Activated CD8-positive, alpha-beta T cell treated with anti-CD3 and anti-CD28 coated beads for 36 hours (primary cell): ENCODE results near the gene PALM2AKAP2. TPM values are rescaled to one million over a fixed set of nuclear protein-coding genes. Genes with fewer than 3 reads are reported as not detected.

Source experiments
- ATAC-seq: fragments of 200-7000 bp; cut with Tn5 transposase; one replicate; pipeline ENCODE4 v1.10.0; 2021; ENCODE audit warnings: mild to moderate bottlenecking, moderate library complexity
- CTCF ChIA-PET: fragments of 350-600 bp; sonication (Branson Sonifier 250); formaldehyde crosslinking; loops from one replicate; lab custom pipeline; 2021; ENCODE audit warnings: antibody characterized with exemption; lab: Charles Lee
- POLR2A ChIA-PET: fragments of 350-600 bp; sonication (Branson Sonifier 250); formaldehyde crosslinking; loops from one replicate; lab custom pipeline; 2021; ENCODE audit warnings: antibody characterized with exemption; lab: Charles Lee
- DNase-seq: peaks from one replicate; pipeline ENCODE4 v3.0.0-alpha.2; 2020
- H3K27ac Mint-ChIP-seq: one replicate; pipeline ENCODE4 v1.8.0; 2021; ENCODE audit warnings: mild to moderate bottlenecking, mixed read lengths
- H3K27me3 Mint-ChIP-seq: one replicate; pipeline ENCODE4 v1.8.0; 2021; ENCODE audit warnings: mixed read lengths
- H3K36me3 Mint-ChIP-seq: one replicate; pipeline ENCODE4 v1.8.0; 2021; ENCODE audit warnings: low read depth, mixed read lengths
- H3K4me1 Mint-ChIP-seq: one replicate; pipeline ENCODE4 v1.8.0; 2021; ENCODE audit warnings: low read depth, mixed read lengths
- H3K4me3 Mint-ChIP-seq: one replicate; pipeline ENCODE4 v1.8.0; 2021; ENCODE audit warnings: mild to moderate bottlenecking, moderate library complexity, mixed read lengths
- H3K9me3 Mint-ChIP-seq: one replicate; pipeline ENCODE4 v1.8.0; 2021; ENCODE audit warnings: mixed read lengths
- intact Hi-C: fragments of 100-400 bp; cut with micrococcal nuclease; formaldehyde crosslinking; loops from one replicate; pipeline ENCODE4 v1.10.0; 2022
- total RNA-seq, 2 experiments: library from RNA; stranded (reverse); gene quantifications; one replicate each; pipeline ENCODE4 v1.2.3, GENCODE V29; 2021
- TF ChIP-seq, protein P1 (sequence below): fragments of 200-600 bp; IDR thresholded peaks from one replicate; pipeline ENCODE4 v1.8.0; 2022; ENCODE audit warnings: antibody characterized with exemption, mild to moderate bottlenecking

The PALM2AKAP2 gene
- total RNA-seq, 2 experiments from 2014 or later: not detected

DNA sequence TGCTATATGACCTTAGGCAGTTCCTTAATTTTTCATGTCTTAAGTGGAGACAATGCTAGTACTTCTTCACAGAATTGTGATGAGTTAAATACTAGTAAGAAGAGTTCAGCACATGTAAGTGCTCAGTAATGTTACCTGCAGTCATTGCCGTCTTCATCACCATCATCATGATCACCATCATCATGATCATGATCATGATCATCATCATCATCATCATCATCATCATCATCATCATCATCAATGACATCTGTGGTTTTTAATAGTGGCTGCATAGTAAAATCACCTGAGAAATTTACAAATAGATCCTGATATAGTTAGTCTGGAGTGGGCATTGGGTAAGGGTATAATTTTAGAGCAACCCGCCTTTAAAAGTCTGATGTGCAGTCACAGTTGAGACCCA lies 14.7 kb upstream of the PALM2AKAP2 start:
- intact Hi-C loops: no loop called here
- Mint-ChIP-seq H3K4me1 (no peaks in the 10 kb centered on the region), H3K27me3 (peaks cover 10% of the 10 kb centered on the region), H3K36me3 (no peaks in the 10 kb centered on the region), H3K27ac (no peak overlapping the region), H3K9me3 (no peaks in the 10 kb centered on the region), H3K4me3 (no peak overlapping the region)
- ChIA-PET POLR2A (no interaction called here), CTCF (no interaction called here)
- TF ChIP-seq, protein P1, sequence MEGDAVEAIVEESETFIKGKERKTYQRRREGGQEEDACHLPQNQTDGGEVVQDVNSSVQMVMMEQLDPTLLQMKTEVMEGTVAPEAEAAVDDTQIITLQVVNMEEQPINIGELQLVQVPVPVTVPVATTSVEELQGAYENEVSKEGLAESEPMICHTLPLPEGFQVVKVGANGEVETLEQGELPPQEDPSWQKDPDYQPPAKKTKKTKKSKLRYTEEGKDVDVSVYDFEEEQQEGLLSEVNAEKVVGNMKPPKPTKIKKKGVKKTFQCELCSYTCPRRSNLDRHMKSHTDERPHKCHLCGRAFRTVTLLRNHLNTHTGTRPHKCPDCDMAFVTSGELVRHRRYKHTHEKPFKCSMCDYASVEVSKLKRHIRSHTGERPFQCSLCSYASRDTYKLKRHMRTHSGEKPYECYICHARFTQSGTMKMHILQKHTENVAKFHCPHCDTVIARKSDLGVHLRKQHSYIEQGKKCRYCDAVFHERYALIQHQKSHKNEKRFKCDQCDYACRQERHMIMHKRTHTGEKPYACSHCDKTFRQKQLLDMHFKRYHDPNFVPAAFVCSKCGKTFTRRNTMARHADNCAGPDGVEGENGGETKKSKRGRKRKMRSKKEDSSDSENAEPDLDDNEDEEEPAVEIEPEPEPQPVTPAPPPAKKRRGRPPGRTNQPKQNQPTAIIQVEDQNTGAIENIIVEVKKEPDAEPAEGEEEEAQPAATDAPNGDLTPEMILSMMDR: no peak
- DNase-seq: no peak
- ATAC-seq: no peak

DNA sequence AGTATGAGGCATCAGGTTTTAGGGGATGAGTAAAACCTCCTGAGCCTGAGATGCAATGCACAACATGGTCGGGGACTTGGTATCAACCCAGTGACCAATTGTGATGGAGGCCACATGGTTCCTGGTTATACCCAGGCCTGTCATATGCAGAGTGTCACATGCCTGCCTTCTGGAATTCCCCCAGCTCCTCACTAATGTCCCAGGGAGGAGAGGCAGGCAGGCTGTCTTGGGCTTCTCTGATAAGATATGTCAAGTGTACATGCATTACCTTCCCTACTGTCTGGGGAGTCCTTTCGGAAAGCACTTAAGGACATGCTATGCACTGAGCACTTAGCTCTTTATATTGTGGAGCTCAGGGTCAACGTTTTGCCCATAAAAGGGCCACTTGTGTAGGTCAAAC lies 14.2 kb upstream of the PALM2AKAP2 start:
- no peaks in the 10 kb centered on the region for H3K36me3 Mint-ChIP-seq
- TF ChIP-seq, protein P1: no peak
- no peaks in the 10 kb centered on the region for H3K4me1 Mint-ChIP-seq
- H3K4me3 Mint-ChIP-seq: no peak overlapping the region
- intact Hi-C loops: no loop called here
- CTCF ChIA-PET: no interaction called here
- H3K27ac Mint-ChIP-seq: no peak overlapping the region
- no peak for ATAC-seq
- no peak for DNase-seq
- no peaks in the 10 kb centered on the region for H3K9me3 Mint-ChIP-seq
- peaks cover 10% of the 10 kb centered on the region for H3K27me3 Mint-ChIP-seq
- POLR2A ChIA-PET: no interaction called here

DNA sequence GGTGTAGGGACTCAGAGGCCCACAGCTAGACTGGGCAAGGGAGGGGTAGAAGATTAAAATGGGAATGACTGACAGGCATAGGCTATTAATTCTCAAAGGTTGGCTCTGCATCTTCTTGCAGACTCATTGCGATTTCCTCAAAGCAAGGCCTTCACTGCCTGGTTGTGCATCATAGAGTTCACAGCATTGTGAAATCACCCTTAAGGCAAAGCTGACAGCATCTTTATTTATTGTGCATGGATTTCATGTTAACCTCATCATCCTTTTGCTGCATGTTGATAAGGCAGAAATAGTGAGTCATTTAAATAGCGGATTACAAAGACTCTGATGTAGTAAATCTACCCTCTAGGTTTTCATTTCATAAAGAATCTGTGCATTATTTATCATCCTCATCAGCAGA lies 13.6 kb upstream of the PALM2AKAP2 start:
- ChIA-PET CTCF (no interaction called here), POLR2A (no interaction called here)
- ATAC-seq: no peak
- no peak overlapping the region for H3K4me3 Mint-ChIP-seq
- H3K9me3 Mint-ChIP-seq: no peaks in the 10 kb centered on the region
- TF ChIP-seq, protein P1: no peak
- intact Hi-C loops: no loop called here
- DNase-seq: no peak
- H3K27ac Mint-ChIP-seq: no peak overlapping the region
- H3K27me3 Mint-ChIP-seq: peaks cover 12% of the 10 kb centered on the region
- H3K4me1 Mint-ChIP-seq: no peaks in the 10 kb centered on the region
- no peaks in the 10 kb centered on the region for H3K36me3 Mint-ChIP-seq

DNA sequence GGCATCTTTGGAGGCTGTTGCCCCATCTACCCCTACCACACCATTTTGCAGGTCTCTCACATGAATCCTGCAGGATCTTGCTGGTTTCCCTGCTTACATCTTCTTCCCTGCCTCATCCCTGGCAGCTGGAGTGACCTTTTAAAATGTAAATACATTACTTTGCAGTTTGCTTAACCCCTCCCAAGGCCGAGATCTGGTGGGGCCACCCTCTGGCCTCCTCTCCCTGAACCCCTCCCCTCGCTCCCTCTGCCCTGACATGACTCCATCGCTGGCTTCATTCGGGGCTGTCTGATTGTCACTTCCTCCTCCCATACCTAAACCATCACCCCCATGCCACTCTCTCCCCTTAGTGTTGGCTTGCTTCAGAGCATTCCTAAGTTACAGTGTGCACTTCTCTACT lies 12.6 kb upstream of the PALM2AKAP2 start:
- H3K4me1 Mint-ChIP-seq: no peaks in the 10 kb centered on the region

DNA sequence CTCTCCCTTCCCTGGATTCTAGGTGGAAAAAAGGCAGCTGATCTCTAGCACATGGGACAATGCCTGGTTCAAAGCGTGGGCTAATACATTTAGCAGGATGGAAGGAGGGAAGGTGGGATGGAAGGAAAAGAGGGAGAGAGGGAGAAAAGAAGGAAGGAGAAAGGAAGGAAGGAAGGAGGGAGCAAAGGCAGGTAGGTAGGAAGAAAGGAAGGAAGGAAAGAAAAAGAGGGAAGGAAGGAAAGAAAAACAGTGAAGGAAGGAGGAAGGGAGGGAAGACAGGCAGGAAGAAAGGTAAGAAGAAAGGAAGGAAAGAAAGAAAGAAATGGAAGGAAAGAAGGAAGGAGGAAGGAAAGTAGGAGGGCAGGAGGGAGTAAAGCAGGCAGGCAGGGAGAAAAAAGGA lies 12.2 kb upstream of the PALM2AKAP2 start:
- Mint-ChIP-seq H3K27me3 (peaks cover 14% of the 10 kb centered on the region), H3K27ac (no peak overlapping the region), H3K36me3 (no peaks in the 10 kb centered on the region), H3K9me3 (no peaks in the 10 kb centered on the region), H3K4me3 (no peak overlapping the region), H3K4me1 (no peaks in the 10 kb centered on the region)
- intact Hi-C loops: no loop called here
- CTCF ChIA-PET: interaction anchor here (0.6 kb wide), 1 partner anchor 12 kb away, joined by 3 read pairs; no protein-coding TSS in a partner anchor
- no peak for DNase-seq
- ATAC-seq: no peak
- TF ChIP-seq, protein P1: no peak
- POLR2A ChIA-PET: no interaction called here

More for the DNA sequence above, 12.6 kb upstream of the PALM2AKAP2 start:
- Mint-ChIP-seq H3K36me3 (no peaks in the 10 kb centered on the region), H3K27me3 (peaks cover 14% of the 10 kb centered on the region), H3K27ac (no peak overlapping the region), H3K9me3 (no peaks in the 10 kb centered on the region), H3K4me3 (no peak overlapping the region)
- POLR2A ChIA-PET: no interaction called here
- TF ChIP-seq, protein P1: no peak
- intact Hi-C loops: no loop called here
- CTCF ChIA-PET: interaction anchor here (0.6 kb wide), 1 partner anchor 11 kb away, joined by 3 read pairs; no protein-coding TSS in a partner anchor
- no peak for ATAC-seq
- no peak for DNase-seq
